Cardiac fibroblast (primary cell): ENCODE measurements around the gene GJD2.

Source experiments
- DNase-seq, 2 donors: peaks; one replicate each; pipeline versions ENCODE4 v3.0.0 to v3.0.0-alpha.2; 2010; ENCODE audit warnings: low read depth in 2 of 2
- H3K4me3 ChIP-seq, 2 donors: replicated peaks in 1 of 2; 1 replicate in 1 of 2; 2 replicates in 1 of 2; pipeline ENCODE4 v1.5.1; 2011; ENCODE audit warnings: low read depth in 2 of 2, low read length in 2 of 2, mild to moderate bottlenecking in 2 of 2, moderate library complexity in 1 of 2
- CTCF ChIP-seq: IDR thresholded peaks from one replicate; pipeline ENCODE4 v1.5.1; 2011; ENCODE audit warnings: low read depth, mild to moderate bottlenecking, low read length, inconsistent platforms

GJD2 gene

GRCh38 chr15:34739346-34739745, 15.5 kb downstream of the GJD2 start:
- TF ChIP-seq CTCF, result no peak
- DNase-seq, result no peak
- no peak overlapping the region for H3K4me3 ChIP-seq

- no peak overlapping the region for H3K4me3 ChIP-seq
- DNase-seq, result no peak
- TF ChIP-seq CTCF, result no peak
Measured at GRCh38 chr15:34738002-34738401, 16.8 kb downstream of the GJD2 start.

DNA sequence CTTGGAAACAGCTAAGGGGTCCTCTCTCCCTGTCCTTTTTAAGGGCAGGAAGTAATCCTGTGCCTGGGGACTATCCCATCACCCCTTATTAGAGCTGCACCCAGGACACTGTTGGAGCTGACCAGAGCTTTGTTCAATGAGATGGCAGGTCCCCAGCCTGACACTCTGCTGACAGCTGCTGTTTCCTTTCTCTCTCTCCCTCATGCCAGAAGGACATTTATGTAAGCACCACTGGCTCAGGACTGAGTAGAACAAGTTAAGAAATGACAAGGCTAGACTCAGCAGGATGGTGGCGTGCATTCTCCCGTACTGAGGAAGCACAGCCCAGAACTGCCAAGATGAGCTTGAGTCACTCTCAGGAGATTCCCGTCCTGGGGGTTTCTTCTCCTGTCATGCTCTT, 17.3 kb downstream of the GJD2 start:
- TF ChIP-seq CTCF, result no peak
- DNase-seq, result no peak
- no peak overlapping the region for H3K4me3 ChIP-seq

- no peak overlapping the region for H3K4me3 ChIP-seq
- no peak for DNase-seq
- TF ChIP-seq CTCF, result no peak
Measured at GRCh38 chr15:34734303-34734702, 20.5 kb downstream of the GJD2 start.

DNA sequence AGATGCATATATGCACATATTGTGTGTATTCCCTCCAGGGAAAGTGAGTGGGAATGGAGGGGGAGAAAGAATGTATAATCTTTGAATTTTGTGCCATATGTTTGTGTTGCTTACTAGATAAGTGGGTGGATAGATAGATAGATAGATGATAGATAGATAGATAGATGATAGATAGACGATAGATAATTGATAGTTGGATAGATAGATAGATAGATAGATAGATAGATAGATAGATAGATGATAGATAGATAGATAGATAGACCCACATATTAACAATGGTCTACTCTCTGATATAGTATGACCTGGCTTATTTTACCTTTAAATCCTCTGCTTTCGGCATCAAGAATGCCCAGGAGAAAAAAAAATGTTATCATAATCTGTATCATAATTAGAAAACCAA, 21.2 kb downstream of the GJD2 start:
- no peak for TF ChIP-seq CTCF
- H3K4me3 ChIP-seq, result no peak overlapping the region
- DNase-seq, result no peak

- no peak for DNase-seq
- H3K4me3 ChIP-seq, result no peak overlapping the region
- TF ChIP-seq CTCF, result no peak
Measured at GRCh38 chr15:34732430-34732829, 22.4 kb downstream of the GJD2 start.

DNA sequence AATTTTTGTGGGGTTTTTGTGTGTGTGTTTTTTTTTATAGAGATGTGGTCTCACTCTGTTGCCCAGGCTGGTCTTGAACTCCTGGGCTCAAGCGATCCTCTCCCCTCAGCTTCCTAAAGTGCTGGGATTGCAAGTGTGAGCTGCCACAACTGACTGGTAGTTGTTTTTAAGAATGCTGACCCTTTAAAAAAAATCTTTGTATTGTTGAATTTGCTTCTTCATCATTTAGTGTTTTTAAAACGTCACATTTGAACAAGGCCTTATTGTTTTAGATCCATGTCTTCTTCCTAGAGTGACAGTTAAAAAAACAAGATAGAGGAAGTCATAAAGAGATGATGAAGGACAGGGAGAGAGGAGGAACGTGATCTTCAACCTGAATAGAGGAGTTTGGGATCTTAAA, 24.1 kb downstream of the GJD2 start:
- no peak overlapping the region for H3K4me3 ChIP-seq
- TF ChIP-seq CTCF, result no peak
- no peak for DNase-seq
